GM23338 (cell line): Measurements from ENCODE around the gene PDE7B. TPM values are rescaled to one million over a fixed set of nuclear protein-coding genes. Genes with fewer than 3 reads are reported as not detected.

Source experiments
- CREB1 ChIP-seq: fragments of 250-450 bp; sonication (Bioruptor Pico); IDR thresholded peaks from 2 replicates; pipeline ENCODE4 v1.5.0; 2020; ENCODE audit warnings: low read depth, mild to moderate bottlenecking, moderate library complexity
- EZH2 ChIP-seq: fragments of 200-600 bp; sonication (generic); IDR thresholded peaks from one replicate; pipeline ENCODE4 v1.8.0; 2017; ENCODE audit warnings: antibody characterized with exemption, mild to moderate bottlenecking, low read depth; ENCODE audit not compliant: unreplicated experiment
- EZH2phosphoT487 ChIP-seq: fragments of 200-600 bp; sonication (generic); IDR thresholded peaks from one replicate; pipeline ENCODE4 v1.8.1; 2018; ENCODE audit warnings: antibody characterized with exemption; ENCODE audit not compliant: unreplicated experiment
- JUNB ChIP-seq: IDR thresholded peaks from one replicate; pipeline ENCODE4 v1.6.1; 2016; ENCODE audit warnings: antibody characterized with exemption; ENCODE audit not compliant: unreplicated experiment
- NANOG ChIP-seq: IDR thresholded peaks from 2 replicates; pipeline ENCODE4 v1.6.1; 2016; ENCODE audit warnings: antibody characterized with exemption, borderline replicate concordance
- POLR2AphosphoS5 ChIP-seq: IDR thresholded peaks from 2 replicates; pipeline ENCODE4 v1.6.1; 2016; ENCODE audit warnings: antibody characterized with exemption, low read depth
- STAT1 ChIP-seq: IDR thresholded peaks from one replicate; pipeline ENCODE4 v1.6.1; 2016; ENCODE audit warnings: antibody characterized with exemption; ENCODE audit not compliant: unreplicated experiment
- ZNF114 ChIP-seq: fragments of 250-450 bp; sonication (Bioruptor Pico); IDR thresholded peaks from 2 replicates; pipeline ENCODE4 v1.5.0; 2020; ENCODE audit warnings: mild to moderate bottlenecking, moderate library complexity
- ZNF331 ChIP-seq: fragments of 250-450 bp; sonication (Bioruptor Pico); IDR thresholded peaks from 2 replicates; pipeline ENCODE4 v1.5.0; 2020; ENCODE audit warnings: low read depth, mild to moderate bottlenecking, moderate library complexity
- polyA plus RNA-seq: library from polyadenylated mRNA; unstranded; fragments of >200 nt; fragmentation: Nextera tagmentation; extraction: Ambion mirVana; gene quantifications from 2 replicates; pipeline ENCODE4 v1.2.1, GENCODE V29; 2016
- total RNA-seq: library from RNA; depleted of rRNA; stranded (reverse); fragments of >200 nt; shearing (Covaris generic); gene quantifications from 2 replicates; pipeline ENCODE4 v1.2.3, GENCODE V29; 2014
- TF ChIP-seq, protein P1 (sequence below): fragments of 250-450 bp; sonication (Bioruptor Pico); IDR thresholded peaks from 2 replicates; pipeline ENCODE4 v1.5.0; 2020; ENCODE audit warnings: mild to moderate bottlenecking, moderate library complexity
- TF ChIP-seq, protein P2 (sequence below), 2 experiments: fragments of 200-600 bp in 1 of 2; sonication (generic) in 1 of 2; conservative IDR thresholded peaks; 2 replicates each; pipeline versions ENCODE4 v1.5.1 to v1.6.1; 2016 to 2017; ENCODE audit warnings: antibody characterized with exemption in 2 of 2, low read depth in 2 of 2, mild to moderate bottlenecking in 2 of 2, moderate library complexity in 1 of 2

The PDE7B gene
- total and polyA plus RNA-seq, 2 experiments from 2014 or later = 0.07 TPM; not detected in 1

- TF ChIP-seq, protein P1, sequence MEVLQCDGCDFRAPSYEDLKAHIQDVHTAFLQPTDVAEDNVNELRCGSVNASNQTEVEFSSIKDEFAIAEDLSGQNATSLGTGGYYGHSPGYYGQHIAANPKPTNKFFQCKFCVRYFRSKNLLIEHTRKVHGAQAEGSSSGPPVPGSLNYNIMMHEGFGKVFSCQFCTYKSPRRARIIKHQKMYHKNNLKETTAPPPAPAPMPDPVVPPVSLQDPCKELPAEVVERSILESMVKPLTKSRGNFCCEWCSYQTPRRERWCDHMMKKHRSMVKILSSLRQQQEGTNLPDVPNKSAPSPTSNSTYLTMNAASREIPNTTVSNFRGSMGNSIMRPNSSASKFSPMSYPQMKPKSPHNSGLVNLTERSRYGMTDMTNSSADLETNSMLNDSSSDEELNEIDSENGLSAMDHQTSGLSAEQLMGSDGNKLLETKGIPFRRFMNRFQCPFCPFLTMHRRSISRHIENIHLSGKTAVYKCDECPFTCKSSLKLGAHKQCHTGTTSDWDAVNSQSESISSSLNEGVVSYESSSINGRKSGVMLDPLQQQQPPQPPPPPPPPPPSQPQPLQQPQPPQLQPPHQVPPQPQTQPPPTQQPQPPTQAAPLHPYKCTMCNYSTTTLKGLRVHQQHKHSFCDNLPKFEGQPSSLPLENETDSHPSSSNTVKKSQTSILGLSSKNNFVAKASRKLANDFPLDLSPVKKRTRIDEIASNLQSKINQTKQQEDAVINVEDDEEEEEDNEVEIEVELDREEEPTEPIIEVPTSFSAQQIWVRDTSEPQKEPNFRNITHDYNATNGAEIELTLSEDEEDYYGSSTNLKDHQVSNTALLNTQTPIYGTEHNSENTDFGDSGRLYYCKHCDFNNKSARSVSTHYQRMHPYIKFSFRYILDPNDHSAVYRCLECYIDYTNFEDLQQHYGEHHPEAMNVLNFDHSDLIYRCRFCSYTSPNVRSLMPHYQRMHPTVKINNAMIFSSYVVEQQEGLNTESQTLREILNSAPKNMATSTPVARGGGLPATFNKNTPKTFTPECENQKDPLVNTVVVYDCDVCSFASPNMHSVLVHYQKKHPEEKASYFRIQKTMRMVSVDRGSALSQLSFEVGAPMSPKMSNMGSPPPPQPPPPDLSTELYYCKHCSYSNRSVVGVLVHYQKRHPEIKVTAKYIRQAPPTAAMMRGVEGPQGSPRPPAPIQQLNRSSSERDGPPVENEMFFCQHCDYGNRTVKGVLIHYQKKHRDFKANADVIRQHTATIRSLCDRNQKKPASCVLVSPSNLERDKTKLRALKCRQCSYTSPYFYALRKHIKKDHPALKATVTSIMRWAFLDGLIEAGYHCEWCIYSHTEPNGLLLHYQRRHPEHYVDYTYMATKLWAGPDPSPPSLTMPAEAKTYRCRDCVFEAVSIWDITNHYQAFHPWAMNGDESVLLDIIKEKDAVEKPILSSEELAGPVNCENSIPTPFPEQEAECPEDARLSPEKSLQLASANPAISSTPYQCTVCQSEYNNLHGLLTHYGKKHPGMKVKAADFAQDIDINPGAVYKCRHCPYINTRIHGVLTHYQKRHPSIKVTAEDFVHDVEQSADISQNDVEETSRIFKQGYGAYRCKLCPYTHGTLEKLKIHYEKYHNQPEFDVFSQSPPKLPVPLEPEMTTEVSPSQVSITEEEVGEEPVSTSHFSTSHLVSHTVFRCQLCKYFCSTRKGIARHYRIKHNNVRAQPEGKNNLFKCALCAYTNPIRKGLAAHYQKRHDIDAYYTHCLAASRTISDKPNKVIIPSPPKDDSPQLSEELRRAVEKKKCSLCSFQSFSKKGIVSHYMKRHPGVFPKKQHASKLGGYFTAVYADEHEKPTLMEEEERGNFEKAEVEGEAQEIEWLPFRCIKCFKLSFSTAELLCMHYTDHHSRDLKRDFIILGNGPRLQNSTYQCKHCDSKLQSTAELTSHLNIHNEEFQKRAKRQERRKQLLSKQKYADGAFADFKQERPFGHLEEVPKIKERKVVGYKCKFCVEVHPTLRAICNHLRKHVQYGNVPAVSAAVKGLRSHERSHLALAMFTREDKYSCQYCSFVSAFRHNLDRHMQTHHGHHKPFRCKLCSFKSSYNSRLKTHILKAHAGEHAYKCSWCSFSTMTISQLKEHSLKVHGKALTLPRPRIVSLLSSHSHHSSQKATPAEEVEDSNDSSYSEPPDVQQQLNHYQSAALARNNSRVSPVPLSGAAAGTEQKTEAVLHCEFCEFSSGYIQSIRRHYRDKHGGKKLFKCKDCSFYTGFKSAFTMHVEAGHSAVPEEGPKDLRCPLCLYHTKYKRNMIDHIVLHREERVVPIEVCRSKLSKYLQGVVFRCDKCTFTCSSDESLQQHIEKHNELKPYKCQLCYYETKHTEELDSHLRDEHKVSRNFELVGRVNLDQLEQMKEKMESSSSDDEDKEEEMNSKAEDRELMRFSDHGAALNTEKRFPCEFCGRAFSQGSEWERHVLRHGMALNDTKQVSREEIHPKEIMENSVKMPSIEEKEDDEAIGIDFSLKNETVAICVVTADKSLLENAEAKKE (CRISPR knock-in tag) = no peak
- TF ChIP-seq CREB1 (CRISPR knock-in tag) (no peak), STAT1 (no peak), ZNF331 (CRISPR knock-in tag) (no peak), NANOG (no peak), ZNF114 (CRISPR knock-in tag) (no peak), EZH2 (no peak), POLR2AphosphoS5 (no peak), JUNB (no peak), EZH2phosphoT487 (no peak)
- TF ChIP-seq, protein P2, sequence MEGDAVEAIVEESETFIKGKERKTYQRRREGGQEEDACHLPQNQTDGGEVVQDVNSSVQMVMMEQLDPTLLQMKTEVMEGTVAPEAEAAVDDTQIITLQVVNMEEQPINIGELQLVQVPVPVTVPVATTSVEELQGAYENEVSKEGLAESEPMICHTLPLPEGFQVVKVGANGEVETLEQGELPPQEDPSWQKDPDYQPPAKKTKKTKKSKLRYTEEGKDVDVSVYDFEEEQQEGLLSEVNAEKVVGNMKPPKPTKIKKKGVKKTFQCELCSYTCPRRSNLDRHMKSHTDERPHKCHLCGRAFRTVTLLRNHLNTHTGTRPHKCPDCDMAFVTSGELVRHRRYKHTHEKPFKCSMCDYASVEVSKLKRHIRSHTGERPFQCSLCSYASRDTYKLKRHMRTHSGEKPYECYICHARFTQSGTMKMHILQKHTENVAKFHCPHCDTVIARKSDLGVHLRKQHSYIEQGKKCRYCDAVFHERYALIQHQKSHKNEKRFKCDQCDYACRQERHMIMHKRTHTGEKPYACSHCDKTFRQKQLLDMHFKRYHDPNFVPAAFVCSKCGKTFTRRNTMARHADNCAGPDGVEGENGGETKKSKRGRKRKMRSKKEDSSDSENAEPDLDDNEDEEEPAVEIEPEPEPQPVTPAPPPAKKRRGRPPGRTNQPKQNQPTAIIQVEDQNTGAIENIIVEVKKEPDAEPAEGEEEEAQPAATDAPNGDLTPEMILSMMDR (conservative IDR thresholded peaks at IDR 0.05; ENCODE audit: low read depth in 2 of 2) = no peak
Observed at GRCh38 chr6:136192902-136193301, 341.4 kb downstream of the PDE7B start (continued).
